ENCODE measurements around the gene NIM1K. TPM values are rescaled to one million over a fixed set of nuclear protein-coding genes. Genes with fewer than 3 reads are reported as not detected.
A peak's percentile ranks its signal among the peaks of the same experiment; 100 is the strongest.

NIM1K gene
- 0.16 and 0.23 TPM in 2 replicates for polyA plus RNA-seq (2012; rRNA removed)
- 0.14 and 0.15 TPM in 2 replicates for polyA plus RNA-seq (2012; cell fraction: cytosol; rRNA removed)
- polyA plus RNA-seq (2012; cell fraction: nucleus; rRNA removed) = 0.11 and 0.13 TPM in 2 replicates

DNA sequence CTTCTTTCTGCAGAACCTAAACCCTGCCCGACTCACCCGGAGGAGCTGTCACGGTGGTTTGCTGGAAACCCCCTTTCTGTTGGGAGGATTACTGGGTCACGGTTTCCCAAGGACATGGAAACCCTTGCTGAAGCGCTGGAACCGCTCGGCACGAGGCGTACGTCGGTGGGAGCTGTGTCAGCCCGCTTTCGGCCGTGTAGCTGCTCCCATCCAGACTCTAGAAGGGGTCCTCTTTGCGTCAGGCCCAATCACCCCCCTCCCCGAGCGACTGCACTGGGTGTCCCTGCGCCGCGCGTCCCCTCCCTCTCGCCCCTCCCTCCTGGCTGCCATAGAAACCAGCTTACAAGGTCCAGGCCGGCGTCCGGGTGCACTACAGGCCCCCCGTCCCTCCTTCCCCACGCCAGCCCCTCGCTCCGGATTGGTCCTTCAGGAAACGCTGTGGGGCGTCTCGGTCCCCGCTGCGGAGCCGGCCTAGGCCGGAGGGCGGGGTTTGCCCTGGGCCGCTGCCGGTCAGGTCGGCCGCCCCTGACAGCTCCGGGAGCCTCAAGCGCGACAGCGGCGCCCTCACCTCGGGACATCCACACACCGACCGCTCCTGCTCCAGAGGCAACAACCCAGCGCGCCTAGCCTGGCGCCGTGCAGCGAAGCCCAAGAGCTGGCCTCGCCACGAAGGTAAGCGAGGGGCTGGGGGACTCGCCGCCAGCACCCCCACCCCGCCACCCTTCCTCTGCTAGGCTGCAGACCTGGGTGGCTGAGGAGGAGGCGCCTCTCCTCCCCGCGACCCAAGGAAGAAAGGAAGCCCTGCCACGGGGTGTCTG, at the start of gene NIM1K:
NIM1K (plus strand) TSS at position 486 of the 818 bp plus-strand sequence. CDS start 53,551 bp downstream, outside the sequence.
- H2AFZ ChIP-seq (ENCODE audit: low read depth) = peak within 1 kb of the TSS; percentile 72
- peak within 1 kb of the TSS; percentile 99 for H3K4me2 ChIP-seq
- H3K27ac ChIP-seq (ENCODE audit: low read depth in 2 of 2, low read length in 1 of 2) = peak within 1 kb of the TSS in 1 of 2 experiments; percentile 75; a peak in 2 of 4 replicates
- TF ChIP-seq SMC3 (IDR thresholded peaks at IDR 0.05; ENCODE audit: low read depth, low read length) = no peak
- TF ChIP-seq, protein P1, sequence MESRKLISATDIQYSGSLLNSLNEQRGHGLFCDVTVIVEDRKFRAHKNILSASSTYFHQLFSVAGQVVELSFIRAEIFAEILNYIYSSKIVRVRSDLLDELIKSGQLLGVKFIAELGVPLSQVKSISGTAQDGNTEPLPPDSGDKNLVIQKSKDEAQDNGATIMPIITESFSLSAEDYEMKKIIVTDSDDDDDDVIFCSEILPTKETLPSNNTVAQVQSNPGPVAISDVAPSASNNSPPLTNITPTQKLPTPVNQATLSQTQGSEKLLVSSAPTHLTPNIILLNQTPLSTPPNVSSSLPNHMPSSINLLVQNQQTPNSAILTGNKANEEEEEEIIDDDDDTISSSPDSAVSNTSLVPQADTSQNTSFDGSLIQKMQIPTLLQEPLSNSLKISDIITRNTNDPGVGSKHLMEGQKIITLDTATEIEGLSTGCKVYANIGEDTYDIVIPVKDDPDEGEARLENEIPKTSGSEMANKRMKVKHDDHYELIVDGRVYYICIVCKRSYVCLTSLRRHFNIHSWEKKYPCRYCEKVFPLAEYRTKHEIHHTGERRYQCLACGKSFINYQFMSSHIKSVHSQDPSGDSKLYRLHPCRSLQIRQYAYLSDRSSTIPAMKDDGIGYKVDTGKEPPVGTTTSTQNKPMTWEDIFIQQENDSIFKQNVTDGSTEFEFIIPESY (IDR thresholded peaks at IDR 0.05; ENCODE audit: borderline replicate concordance, low read depth) = no peak
- TF ChIP-seq RXRA (IDR thresholded peaks at IDR 0.05; ENCODE audit: borderline replicate concordance, low read depth) = no peak
- no peak for TF ChIP-seq FOXJ3 (CRISPR knock-in tag; IDR thresholded peaks at IDR 0.05)
- no peak for TF ChIP-seq MXI1 (IDR thresholded peaks at IDR 0.05; ENCODE audit: low read depth, low read length)
- TF ChIP-seq FOSL2 (IDR thresholded peaks at IDR 0.05; ENCODE audit: borderline replicate concordance, low read depth) = no peak
- no peak for TF ChIP-seq POLR2AphosphoS5 (IDR thresholded peaks at IDR 0.05; ENCODE audit: low read depth, low read length)
- no peak for TF ChIP-seq NFIC (IDR thresholded peaks at IDR 0.05; ENCODE audit: borderline replicate concordance)
- TF ChIP-seq, protein P2, sequence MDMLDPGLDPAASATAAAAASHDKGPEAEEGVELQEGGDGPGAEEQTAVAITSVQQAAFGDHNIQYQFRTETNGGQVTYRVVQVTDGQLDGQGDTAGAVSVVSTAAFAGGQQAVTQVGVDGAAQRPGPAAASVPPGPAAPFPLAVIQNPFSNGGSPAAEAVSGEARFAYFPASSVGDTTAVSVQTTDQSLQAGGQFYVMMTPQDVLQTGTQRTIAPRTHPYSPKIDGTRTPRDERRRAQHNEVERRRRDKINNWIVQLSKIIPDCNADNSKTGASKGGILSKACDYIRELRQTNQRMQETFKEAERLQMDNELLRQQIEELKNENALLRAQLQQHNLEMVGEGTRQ (IDR thresholded peaks at IDR 0.05; ENCODE audit: borderline replicate concordance, low read depth, low read length) = no peak
- no peak for TF ChIP-seq TCF12 (IDR thresholded peaks at IDR 0.05)
- no peak for TF ChIP-seq YY1 (IDR thresholded peaks at IDR 0.05; ENCODE audit: low read depth)
- no peak for TF ChIP-seq FOXM1 (IDR thresholded peaks at IDR 0.05; ENCODE audit: low read depth)
- TF ChIP-seq, protein P3, sequence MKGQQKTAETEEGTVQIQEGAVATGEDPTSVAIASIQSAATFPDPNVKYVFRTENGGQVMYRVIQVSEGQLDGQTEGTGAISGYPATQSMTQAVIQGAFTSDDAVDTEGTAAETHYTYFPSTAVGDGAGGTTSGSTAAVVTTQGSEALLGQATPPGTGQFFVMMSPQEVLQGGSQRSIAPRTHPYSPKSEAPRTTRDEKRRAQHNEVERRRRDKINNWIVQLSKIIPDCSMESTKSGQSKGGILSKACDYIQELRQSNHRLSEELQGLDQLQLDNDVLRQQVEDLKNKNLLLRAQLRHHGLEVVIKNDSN (IDR thresholded peaks at IDR 0.05; ENCODE audit: borderline replicate concordance, low read depth) = no peak
- no peak for TF ChIP-seq RAD21 (IDR thresholded peaks at IDR 0.05; ENCODE audit: low read length)
- TF ChIP-seq, protein P4, sequence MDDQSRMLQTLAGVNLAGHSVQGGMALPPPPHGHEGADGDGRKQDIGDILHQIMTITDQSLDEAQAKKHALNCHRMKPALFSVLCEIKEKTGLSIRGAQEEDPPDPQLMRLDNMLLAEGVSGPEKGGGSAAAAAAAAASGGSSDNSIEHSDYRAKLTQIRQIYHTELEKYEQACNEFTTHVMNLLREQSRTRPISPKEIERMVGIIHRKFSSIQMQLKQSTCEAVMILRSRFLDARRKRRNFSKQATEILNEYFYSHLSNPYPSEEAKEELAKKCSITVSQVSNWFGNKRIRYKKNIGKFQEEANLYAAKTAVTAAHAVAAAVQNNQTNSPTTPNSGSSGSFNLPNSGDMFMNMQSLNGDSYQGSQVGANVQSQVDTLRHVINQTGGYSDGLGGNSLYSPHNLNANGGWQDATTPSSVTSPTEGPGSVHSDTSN (IDR thresholded peaks at IDR 0.05) = no peak
- H3K4me3 ChIP-seq (ENCODE audit: low read depth in 2 of 2, low read length in 1 of 2) = peak within 1 kb of the TSS; percentile 53 to 63
- peaks cover 23% of the 10 kb centered on the region for H3F3A ChIP-seq (replicated peaks; ENCODE audit: insufficient read depth)
- peak; percentile 91 for DNase-seq
- H3K27me3 ChIP-seq (ENCODE audit: insufficient read depth) = no peaks in the 10 kb centered on the region
- under 1% methylated on average over 15 of the region's 64 CpGs for WGBS (ENCODE audit: low lambda C conversion rate)
- no peaks in the 10 kb centered on the region for H3K9me3 ChIP-seq
- CTCF ChIA-PET = interaction anchor here (1.1 kb wide), 1 partner anchor 22 kb away, joined by 3 read pairs; no protein-coding TSS in a partner anchor
- no peaks in the 10 kb centered on the region for H3K79me2 ChIP-seq (ENCODE audit: insufficient read depth)
- POLR2A ChIA-PET = interaction anchor here (0.6 to 0.8 kb wide), 2 partner anchors 70 to 86 kb away, joined by 3 to 4 read pairs; no protein-coding TSS in a partner anchor
- H3K9me2 ChIP-seq = 0 out of 2 replicates have a peak, but pooled peaks cover 3% of the 10 kb centered on the region
- H3K4me1 ChIP-seq (ENCODE audit: control insufficient read depth in 1 of 2, insufficient read depth in 2 of 2, low read depth in 1 of 2, low read length in 1 of 2) = peaks cover 7 to 17% of the 10 kb centered on the region in 2 experiments; a peak in 2 of 4 replicates
- H3K9ac ChIP-seq = peak within 1 kb of the TSS; percentile 50; the same call in 1 of the 2 replicates
- no peaks in the 10 kb centered on the region for H3K36me3 ChIP-seq (replicated peaks in 1 of 2; ENCODE audit: control insufficient read depth in 1 of 2, insufficient read depth in 2 of 2, low read length in 1 of 2)
- no peaks in the 10 kb centered on the region for H4K20me1 ChIP-seq (ENCODE audit: insufficient read depth)
